SW 1271 (cell line): ENCODE measurements around the gene UPK2.
A peak's percentile ranks its signal among the peaks of the same experiment; 100 is the strongest.

Experiments used
- DNase-seq, 2 experiments: peaks; one replicate each; lab custom pipeline; 2025; lab: John Stamatoyannopoulos, UW

The UPK2 gene

DNA sequence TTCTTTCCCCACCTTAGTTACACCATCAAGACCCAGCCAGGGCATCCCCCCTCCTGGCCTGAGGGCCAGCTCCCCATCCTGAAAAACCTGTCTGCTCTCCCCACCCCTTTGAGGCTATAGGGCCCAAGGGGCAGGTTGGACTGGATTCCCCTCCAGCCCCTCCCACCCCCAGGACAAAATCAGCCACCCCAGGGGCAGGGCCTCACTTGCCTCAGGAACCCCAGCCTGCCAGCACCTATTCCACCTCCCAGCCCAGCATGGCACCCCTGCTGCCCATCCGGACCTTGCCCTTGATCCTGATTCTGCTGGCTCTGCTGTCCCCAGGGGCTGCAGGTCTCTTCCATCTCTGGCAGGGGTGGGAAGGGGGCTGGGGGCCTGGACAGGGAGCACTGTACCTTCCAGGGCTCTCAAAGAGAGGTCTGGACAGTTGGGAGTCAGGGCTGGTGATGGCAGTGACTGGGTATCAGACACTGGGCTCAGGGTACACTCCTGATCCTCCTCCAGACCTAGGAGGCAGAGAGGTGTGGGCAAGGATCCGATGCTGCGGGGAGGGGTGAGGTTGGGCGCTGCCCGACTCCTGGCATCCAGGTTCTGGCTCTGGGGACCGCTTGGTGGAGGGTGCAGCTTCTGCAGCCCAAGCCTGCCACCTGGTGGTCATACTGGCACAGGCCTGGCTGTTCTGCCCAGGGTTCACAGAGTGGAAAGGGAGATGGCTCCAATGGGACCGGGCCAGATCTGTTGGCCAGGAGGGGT is at the start of gene UPK2:
UPK2 (plus strand) TSS at position 205 of the 753 bp plus-strand sequence; CDS start at position 258, 53 bp downstream.
- peak; percentile 35 to 78 for DNase-seq

DNA sequence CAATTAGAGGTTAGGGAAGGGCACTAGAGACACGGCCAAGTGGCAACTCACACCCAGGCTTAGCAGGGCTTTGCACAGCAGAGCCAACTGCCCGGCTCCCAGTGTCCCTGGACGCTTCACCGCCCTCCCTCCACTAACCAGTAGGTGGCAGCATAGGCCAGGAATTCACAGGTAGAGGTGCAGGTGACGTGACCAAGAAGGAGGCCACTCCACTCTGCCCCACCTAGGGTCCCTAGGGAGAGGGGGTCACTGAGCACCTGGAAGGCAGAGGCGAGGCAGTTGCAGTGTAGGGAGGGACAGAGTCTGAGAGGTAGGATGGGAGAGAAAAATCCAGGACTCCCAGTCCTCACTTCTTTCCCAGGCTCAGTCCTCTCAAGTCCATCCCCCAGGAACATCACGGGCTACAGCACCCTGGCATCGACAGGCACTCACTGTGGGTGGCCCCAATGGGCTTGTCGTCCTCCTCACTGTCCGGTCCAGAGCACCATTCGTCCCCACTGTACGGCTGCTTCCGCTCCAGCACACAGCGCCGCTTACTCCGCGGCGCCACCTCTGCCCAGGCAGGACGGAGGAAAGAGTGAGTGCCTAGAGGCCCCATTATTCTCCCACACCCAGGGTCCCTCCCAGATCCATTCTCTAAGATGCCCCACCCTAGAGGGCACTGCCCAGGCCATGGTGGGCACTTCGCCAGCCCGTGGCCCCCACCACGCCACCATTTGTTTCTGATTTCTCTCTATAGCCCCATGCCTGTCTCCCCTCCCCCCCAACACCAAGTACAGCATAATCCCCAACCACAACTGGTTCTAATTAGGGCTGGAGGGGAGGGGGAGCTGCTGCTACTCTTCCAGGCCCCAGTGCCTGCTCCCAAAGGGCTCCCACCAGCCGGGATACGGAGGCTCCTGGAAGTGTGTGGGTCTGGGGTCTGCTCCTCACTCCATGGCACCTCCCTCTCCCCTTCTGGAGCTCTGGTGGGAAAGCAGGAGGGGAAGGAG is 48.8 kb upstream of the UPK2 start:
- DNase-seq, result peak in 1 of 2 experiments; percentile 72

DNA sequence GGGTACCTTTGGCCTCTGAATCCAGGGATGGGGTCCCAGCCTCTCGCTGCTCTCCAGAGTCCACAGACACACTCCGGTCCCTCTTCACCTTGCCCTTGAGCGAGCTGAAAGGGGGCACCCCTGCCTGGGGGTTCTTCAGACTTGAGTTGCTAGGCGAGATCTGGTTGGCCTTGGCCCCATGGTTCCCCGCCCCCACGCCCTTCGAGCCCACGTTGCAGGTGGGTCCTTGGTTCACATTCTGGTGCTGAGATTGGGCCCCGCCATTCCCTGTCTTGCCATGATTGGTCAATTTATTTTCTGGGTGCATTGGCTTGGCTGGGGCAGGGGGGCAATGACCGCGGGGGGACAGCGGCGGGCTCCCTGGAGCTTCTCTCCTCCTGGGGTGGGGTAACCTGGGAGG is 47.8 kb upstream of the UPK2 start:
- no peak for DNase-seq

DNA sequence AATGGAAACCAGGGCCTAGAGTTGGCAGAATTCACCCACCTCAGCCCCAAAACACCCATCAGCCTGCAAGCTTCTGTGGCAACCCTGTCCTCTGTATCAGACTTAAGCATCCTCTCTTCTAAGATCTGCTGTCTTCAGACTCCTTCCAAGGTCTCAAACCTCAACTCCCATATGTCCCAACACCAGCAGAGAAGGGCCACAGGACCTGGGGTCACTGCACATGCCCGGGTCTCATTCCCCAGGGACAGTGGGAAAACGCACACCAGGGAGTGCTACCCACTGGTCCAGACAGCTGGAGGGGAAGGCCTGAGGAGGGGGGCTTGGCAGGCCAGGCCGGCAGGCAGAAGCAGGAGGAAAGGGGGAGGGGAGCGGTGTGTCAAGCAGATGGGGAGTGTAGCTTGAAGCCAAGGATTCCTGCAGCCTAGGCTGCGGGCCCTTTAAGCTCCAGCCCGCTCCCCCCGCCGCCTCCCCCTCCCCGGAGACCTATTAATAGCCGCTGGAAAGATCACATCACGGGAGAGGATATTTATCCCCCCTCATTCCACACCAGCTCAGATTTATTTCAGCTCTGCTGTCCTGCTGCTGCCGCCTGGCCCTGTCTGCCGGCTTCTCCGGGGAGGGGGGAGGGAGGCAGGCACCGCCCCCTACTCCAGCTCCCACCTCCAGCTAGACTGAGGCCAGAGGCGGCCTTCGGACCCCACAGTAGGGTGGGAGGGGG is 47.0 kb upstream of the UPK2 start:
- peak in 1 of 2 experiments; percentile 70 for DNase-seq

DNA sequence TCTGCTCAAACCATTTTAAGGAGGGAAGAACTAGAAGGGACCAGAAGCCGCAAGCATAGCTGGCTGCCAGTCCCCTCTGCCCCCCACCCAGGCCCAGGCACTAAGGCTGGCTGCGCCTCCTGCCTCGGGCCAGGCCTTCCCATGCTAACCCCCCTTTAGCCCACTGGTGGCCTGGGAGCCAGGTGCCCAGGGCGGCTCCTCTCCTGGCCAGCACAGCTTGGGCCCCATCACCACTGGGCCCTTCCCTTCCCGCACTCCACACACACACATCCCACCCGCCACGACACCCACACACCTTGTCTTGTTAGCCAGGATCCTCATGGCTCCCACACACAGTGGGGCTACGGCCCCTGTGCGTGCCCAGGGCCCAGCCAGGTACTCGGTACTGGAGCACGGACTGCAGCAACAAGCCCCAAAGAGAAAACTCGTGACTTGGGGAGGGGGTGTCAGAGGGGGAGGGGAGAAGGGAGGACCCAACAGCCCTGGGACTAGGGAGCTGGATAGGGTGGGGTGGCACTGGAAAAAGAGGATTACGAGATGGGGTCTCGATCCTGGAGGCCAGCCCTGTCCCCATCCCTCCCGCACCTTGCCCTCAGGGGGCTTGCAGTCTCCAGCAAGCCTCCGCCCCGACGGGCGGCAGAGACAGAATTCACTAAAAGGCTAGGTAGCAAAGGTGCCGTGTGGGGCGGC is 46.3 kb upstream of the UPK2 start:
- DNase-seq, result no peak

DNA sequence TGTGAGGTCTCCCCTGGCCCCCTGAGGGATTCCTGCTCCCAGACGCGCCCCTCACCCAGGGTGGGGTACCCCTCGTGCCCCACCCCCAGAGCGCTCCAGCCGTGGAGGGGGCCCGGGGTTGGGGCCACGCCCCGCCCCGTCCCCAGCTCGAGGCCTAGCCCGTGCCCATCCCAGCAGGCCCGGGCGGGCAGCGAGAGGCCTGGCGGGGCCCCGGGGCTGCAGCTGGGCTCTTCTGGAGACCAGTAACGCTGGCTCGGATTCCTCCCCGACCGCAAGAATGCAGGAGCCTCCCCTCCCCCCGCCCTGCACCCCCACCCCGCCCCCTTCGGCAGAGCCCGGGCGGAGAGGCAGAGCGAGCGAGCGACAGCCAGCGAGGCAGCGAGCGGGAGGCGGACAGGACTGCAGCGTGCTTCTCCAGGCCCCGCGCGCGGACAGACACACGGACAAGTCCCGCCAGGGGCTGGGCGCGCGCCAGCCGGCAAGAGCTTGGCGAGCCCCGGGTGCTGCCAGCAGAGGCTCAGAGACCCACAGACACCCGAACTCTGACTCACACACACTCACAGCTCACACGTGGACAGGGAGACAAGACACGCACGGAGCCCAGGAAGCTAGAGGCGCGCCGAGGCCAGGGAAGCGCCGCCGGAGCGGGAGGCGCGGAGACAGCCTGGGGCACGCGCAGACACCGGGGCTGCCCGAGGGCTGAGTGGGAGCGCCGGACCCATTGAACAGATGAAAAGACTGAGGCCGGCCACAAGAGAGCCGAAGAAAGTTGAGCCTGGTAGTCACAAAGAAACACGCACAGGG is 45.6 kb upstream of the UPK2 start:
- DNase-seq, result peak in 1 of 2 experiments; percentile 72

DNA sequence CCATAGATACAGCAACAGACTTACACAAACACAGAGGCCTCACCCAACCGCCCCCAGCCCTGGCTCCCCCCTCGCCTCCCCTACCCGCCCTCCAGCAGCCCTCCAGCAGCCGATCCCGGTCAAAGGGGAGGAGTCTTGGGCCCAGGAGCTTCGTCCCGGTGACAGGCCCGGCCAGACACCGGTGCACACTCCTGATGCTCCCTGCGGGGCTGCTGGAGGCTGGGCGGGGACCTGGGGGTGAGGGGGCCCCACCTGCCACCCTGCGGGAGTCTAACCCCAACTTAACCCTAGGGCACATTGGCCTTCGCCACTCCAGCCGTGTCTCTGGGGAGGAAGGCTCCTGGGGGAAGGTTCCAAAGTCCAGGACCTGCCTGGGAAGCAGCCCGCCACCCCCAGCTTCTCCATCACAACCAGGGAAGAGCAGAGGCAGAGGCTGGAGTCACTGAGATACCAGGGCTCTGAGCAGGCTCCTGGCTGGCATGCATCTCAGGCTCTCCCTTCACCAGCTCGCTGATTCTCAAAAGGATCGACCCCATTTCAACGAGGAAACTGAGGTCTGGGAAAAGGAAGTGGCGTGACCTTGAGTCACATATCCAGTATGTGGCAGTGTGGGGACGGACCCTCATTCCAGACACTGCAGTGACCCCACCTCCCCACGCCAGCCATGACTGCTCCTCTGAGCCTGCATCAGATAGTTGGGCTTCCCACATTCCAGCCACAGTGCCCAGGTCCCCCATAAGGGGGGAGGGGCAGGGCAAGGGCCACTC is 44.8 kb upstream of the UPK2 start:
- DNase-seq, result peak in 1 of 2 experiments; percentile 66

DNA sequence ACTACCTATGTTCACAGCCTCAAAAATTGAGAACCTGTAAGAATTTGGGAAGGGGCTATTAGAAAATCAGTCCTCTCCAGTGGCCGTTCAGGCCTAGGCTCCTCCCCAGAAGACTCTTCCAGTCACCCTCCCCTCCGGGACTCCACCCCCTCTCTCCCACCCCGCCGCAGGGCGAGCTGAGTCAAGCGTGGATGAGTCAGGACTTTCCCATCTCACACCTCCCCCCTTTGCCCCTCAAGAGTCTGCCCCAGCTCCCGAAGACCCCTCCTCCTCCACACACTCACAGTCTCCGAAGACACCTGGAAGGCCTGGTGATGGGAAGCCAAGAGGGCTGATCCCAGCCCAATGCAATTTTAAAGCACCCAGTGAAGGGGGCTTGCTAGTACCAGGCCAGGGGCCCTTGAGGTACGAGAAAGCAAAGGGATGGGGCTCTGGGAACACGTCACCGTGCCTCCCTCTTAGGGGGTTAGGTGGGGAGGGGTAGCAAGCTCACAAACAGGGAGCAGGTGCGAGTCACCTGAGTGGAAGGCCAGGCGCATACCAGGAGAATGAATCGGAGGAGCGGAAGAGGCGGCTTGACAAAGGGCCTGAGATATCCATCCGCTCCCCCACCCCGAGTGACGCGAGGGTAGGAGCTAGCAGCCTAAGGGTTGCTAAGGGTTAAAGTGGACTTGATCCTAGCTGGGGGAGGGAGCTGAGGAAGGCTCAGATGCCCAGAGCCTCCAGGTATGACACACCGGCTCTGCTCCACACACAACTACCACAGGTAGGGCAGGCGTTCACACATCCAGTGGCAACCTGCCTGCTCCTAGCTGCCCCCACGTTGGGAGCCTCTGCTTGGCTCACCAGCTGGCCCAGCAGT is 44.0 kb upstream of the UPK2 start:
- DNase-seq, result peak; percentile 86 to 91

DNA sequence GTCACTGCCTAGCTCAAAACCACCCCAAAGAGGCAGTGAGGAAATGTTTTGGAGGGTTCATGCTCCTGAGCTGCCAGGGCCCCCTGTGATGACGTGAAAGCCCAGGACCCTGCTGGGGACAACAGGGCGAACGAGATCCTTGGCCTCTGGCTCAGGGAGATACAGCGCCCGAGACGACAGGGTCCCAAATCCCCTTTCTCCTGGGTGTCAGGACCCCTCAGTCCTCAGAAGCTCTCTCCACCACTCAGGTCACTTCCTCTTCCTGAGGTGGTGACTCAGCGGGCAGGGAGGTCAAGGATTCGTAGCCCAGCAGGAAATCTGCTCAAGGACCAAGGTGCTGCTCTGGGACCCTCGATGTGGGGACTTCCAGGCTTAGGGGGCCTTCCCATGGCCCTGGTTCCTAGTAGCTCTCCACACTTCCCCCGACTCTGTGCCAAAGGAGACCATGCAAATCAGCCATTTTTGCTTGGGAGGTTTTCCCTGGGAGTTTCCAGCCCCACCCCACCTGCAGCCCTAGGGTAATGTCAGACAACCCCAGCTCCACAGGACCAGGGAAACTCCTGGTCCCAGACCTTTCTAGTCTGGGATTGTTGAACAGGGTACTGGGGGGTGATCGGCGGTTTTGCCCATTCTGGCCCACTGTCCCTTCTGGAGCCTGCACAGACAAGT is 43.2 kb upstream of the UPK2 start:
- peak; percentile 62 to 73 for DNase-seq

DNA sequence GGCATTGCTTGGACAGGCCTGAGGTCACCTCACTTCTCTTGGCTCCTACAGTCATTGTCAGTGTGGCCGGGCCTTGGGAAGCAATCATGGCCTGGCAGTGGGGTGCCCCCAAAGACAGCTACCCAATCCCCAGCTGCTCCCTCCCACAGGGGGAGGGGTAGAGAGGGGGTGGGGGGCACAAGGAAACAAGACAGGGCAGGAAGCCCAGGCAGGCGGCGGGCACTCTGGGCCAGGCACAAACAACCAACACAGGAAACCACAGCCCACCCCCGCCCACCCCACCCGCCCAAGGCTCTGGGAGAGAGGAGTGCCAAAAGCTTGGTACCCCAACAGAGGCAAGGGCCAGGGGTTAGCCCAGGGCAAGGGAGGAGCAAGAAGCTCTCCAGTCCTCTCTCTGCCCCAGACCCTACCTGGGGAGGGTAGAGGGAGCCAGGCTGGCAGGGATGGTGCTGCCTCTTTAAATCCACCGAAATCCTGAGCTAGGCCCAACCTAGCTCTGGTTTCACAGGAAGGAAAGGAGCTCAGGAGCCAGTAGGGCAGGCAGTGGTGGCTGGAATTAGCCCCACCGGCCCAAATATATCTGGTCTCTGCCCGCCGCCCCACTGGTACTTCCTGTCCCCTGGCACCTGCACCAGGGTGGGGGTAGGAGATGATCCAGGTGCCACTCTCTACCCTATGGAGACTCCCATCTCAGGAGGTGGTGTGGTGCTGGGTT is 42.5 kb upstream of the UPK2 start:
- peak in 1 of 2 experiments; percentile 68 for DNase-seq

DNA sequence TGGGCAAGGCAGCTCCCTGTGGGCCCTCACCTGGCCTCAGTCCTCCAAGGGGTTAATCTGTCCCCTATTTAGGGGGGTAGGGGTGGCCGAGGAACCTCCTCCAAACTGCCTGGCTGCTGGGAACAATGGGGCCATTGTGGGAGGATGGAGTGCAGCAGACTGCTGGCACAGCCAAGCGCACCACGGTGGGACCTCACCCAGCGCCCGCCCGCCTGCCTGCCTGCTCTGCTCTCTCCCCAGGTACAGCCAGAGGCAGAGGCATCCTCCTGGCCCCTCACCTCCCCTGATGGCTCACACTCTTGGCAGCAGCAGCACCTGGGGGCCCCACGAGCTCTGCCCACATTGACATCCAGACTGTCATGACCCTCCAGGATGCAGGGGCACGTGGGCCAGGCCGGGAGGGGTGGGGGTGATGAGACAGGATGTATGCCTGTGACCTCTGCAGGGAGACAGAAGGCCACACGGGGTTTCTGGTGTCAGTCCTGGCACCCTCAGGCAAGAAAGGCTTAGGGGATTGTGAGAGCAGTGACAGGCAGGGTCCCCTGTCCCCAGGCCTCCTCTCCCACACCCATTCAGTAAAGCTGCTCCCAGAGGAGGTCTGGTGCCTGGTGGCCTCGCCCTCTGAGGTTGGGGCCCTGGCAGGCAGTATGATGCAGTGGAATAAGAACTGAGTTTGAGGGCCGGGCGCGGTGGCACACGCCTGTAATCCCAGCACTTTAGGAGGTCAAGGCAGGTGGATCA is 41.8 kb upstream of the UPK2 start:
- DNase-seq, result no peak

DNA sequence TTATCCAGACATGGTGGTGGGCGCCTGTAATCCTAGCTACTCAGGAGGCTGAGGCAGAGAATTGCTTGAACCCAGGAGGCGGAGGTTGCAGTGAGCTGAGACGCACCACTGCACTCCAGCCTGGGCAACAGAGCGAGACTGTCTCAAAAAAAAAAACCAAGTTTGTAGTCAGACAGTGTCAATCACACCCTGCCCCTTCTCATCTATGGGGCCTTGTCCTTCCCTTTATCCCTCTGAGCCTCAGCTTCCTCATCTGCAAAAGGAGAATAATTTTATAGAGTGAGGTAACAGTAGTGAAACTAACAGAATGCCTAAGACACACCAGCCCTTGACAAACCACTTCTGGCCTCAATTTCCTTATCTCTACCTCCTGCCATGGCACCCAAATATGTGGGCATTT is 41.1 kb upstream of the UPK2 start:
- DNase-seq, result no peak

DNA sequence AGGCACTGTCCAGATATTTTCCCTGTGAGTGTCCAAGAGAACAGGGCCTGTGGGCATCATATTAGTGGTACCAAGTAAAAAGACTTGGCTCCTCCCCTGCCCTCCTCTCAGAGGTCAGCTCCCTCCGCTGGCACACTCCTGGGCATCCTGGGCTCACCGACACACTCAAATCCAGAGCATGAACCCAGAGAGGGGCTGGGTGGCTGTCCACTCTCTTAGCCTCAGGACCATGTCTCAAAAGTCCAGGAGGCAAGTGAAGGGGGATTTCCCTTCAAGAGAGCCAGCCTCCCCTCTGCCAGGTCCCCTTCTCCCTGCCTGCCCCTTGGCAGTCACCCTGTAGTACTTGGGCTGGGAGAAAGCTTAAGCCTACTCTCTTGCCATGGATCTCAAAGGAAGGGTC is 40.7 kb upstream of the UPK2 start:
- DNase-seq, result no peak

DNA sequence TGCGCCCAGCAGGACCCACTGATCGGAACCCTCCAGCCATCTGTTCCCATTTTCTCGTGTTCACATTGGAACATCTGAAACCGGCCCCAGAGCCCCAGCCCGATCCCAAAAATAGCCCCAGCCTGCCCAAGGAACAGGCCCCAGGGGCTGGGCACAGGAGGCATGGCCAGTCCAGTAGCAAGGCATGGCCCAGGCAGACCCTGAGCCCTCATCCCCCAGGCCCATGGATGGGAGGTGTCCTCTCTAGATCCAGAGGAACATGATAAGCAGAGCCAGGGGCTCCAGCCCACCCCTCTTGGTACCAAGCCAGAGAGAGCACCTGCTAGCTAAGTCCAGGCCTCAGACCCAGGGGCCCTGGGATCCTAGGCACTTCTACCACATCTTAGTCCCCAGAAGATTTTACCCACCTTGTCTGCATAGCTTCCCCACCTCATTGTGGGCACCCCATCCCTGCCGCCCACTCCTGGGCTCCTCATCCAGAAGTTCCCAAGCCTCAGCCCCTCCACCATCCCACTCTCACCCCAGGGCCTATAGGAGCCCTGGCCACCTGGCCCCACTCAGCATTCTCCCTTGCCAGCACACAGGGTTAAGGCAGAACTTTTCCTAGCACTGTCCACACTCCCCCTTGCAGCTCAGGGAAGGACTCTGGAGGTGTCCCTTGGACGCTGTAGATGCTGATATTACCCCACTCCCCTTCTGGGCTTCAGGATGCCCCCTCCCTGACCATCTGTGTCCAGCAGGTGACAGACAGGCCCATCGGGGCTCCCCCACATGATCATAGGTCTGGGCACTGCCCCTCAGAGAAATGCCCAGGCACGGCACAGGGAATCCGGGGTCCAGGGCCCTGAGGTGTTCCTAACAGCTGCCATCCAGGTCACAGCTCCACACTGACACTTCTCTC is 39.9 kb upstream of the UPK2 start:
- no peak for DNase-seq

DNA sequence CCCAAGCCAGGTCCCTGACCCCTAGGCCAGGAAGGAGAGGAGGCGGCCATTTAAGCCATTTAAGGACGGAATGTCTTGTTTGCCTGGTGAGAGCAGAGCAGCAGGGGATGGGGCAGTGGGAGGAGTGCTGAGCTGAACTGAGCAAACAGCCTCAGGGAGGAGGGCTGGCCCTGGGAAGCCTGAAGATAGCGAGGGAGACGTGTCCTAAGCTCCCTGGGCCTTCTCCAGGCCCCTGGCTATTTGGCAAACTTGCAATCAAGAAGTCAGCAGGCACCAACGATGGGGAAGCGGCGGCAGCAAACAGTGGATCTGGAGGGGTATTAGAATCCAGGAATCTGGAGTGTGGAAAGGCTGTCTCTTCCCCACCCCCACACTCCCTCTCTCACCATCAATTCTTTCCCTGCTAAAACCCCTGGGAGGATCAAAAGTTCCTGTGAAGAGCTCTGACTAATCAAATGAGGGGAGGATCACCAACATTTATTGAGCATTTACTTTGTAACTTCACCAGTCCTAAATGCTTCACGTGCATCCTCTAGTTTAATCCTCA is 39.2 kb upstream of the UPK2 start:
- DNase-seq, result no peak
